Measurements from ENCODE around the gene CCNE1.

CCNE1 gene

DNA sequence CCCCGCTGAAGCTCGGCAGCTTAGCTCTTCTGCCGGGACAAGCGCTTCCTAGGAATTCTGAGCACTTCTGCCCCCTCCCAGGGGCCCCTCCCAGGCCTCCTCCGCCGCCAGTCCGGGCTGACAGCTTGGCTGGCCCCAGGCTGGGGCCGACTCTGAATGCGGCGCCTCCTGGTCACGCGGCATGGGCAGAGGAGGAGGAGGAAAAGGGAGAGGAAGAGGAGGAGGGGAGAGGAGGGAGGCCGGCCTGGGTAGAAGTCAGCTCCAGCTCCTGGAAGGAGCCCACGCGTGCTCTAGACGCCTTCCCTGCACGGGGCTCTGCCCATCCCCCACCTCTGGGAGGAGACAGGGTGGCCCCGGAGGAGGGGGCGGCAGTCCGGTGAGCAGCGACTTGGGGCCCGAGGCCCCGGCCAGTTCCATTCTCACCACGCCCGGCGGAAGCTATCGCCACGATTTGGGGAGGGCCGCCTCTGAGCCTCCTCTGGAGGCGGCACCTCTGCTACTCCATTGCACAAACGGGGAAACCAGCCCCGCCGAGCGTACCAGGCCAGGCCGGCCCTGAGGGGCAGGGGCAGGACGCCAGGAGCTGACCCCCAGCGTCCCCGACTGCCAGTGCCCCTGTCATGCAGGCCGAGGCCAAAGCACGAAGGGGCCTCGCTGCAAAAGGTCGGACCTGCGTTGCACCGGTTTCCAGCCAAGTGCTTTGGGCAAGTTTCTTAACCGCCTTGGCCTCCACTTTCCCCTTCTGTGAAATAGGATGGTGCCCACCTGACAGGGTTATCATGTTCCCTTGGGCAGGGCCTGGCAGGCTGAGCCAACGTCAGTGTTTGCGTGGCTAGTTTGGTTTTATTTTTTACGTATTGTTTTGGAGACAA, 31.6 kb downstream of the CCNE1 start:
- no peak for DNase-seq (ENCODE audit: low read depth in 1 of 2, low spot score in 1 of 2)

DNA sequence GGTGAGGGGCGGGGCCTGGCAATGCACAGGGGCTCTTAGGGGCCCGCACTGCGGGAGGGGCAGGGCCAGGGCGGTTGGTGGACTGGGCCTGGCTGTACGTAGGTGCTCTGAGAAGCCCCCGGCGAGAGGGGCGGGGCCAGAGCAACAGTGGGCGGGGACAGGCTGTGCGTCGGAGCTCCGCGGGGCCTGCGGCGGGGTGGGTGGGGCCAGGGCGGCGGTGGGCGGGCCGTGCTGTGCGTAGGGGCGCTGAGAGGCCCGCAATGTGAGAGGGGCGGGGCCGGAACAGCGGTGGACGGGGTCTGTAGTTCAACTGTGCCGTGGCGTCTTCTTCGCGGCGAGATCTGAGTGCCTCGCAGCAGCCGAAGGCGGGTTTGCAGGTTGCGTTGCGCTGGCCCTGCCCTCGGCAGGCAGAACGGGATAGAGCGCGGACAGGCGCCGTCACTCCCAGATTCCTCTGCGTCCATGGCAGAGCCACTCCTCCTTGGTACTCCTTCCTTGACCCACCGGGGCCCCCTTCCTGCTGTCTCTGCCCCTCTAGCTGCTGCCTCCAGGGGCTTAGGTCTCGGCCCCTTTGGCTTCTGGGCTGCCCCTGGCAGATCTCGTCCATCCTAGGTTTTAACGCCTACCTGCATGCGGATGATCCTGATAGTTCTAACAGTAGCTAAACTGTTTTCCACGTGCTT, 33.2 kb downstream of the CCNE1 start:
- peak; percentile 92 to 94 for DNase-seq (ENCODE audit: low read depth in 1 of 2, low spot score in 1 of 2)

DNA sequence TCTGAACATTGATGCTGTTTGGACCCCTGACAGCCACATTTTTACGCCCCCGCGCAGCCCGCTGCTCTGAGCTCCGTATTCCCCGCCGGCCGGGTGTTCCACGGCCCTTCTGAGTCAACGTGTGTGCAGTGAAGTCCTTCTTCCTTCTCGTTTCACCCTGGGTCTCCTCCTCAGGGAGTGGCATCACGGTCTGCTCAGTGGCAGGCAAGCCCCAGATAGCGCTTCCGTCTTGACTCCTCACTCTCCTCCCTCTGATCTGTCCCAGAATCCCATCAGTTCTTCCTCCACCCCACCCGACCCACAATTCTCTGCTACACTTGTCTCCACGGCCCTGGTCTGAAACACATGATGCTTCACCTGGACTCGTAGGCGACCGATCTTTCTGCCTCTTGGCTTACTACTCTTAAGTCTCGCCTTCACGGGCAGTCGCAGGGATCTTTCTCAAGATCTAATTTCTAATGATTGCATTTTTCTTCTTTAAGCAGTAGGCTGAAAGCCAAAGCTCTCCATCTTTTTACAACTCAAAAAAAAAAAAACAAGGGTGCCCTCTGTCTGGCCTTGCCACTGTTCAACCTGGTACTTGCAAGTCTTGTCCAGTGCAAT, 33.9 kb downstream of the CCNE1 start:
- no peak for DNase-seq (ENCODE audit: low read depth in 1 of 2, low spot score in 1 of 2)

DNA sequence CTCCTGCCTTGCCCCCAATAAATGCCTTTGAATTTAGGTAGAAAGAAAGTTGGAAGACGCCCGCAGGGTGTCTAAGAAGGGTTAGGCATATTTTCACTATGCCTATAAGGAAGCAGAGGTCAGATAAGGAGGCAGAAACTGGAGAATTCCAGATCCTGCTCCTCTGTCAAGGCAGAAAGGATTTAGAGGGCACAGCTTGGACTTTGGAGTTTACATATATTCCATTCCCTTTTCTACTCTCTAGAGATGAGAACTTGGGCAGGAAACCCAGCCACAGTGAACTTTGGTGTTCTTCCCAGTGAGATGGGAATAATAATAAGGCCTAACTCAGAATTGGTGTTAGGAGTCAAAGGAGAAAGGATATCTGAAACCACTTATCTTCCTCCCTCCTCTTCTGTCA, 37.4 kb downstream of the CCNE1 start:
- DNase-seq (ENCODE audit: low read depth in 1 of 2, low spot score in 1 of 2), result no peak

DNA sequence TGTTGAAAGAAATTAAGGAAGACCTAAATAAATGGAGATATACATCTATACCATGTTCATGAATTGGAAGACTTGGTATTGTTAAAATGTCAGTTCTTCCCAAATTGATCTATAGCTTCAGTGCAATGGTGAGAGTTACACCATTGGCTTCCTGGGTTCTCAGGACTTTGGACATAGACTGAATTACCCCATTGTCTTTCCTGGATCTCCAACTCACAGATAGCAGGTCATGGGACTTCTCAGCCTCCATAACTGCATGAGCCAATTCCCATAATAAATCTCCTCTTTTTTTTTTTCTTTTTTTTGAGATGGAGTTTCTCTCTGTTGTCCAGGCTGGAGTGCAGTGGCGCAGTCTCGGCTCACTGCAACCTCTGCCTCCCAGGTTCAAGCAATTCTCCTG, 38.7 kb downstream of the CCNE1 start:
- DNase-seq (ENCODE audit: low read depth in 1 of 2, low spot score in 1 of 2), result no peak

DNA sequence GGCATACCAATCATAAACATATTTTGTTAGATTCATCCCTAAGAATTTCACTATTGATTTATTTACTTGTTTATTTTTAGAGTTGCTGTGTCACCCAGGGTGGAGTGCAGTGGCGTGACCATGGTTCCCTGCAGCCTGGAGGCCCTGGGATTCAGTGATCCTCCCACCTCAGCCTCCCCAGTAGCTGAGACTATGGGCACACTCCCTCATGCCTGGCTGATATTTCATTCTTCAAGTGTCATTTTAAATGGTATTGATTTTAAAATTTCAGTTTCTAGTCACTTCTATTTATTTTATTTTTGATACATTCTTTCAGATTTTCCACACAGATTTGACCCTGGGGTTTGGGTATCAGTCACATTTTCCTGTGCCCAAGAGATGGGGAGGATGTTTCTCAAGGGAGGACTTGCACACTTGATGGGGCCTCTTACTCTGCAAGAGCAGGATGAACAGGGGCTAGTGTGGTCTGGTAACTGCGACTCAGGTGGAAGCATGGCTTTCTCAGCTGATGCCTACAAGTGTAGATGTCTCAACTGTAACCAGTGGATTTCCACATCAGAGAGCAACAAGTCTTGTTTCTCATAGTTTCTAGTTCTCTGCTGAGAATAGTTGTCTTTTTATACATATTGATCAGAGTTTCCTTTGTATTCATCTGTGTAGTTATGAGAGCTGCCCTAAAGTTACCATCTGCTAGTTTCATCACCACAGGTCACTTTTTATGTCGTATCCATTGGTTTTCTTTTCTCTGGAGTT, 40.2 kb downstream of the CCNE1 start:
- no peak for DNase-seq (ENCODE audit: low read depth in 1 of 2, low spot score in 1 of 2)

DNA sequence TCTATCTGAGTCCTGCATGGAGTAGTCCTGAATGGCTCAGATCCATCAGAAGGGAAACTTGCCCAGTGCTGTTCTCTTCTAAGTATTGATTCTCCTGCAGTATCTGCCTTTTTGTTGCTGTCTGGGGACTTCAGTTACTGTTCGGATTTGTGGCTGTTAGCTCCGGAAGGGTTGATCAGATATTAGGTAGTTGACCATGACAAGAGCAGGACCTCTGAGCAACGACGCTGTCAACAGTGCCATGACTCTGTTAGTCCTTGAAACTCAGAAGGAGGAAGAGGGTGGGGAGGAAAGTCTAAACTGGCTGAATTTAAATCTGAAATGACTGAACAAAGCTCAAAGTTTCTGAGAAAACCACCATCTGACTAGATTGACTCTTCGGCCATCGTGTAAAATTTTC, 42.2 kb downstream of the CCNE1 start:
- no peak for DNase-seq (ENCODE audit: low read depth in 1 of 2, low spot score in 1 of 2)

DNA sequence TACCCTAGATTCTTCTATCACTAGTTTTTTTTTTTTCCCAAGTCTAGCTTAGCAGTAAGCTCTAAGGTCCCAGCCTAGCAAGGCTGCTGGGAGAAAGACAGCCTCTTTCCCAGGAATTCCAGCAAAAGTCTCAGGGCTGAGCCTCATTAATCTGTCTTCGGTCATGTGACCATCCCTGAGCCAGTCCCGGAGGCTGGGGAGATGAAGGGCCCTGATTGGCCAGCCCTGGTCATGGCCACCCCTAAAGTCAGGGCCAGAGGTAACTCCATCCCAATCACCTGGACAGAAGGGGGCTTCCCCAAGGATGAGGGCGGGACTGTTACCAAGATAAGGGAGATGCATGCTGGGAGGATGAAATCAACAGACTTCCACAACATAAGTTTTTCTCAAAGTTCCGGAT, 43.3 kb downstream of the CCNE1 start:
- DNase-seq (ENCODE audit: low read depth in 1 of 2, low spot score in 1 of 2), result no peak

DNA sequence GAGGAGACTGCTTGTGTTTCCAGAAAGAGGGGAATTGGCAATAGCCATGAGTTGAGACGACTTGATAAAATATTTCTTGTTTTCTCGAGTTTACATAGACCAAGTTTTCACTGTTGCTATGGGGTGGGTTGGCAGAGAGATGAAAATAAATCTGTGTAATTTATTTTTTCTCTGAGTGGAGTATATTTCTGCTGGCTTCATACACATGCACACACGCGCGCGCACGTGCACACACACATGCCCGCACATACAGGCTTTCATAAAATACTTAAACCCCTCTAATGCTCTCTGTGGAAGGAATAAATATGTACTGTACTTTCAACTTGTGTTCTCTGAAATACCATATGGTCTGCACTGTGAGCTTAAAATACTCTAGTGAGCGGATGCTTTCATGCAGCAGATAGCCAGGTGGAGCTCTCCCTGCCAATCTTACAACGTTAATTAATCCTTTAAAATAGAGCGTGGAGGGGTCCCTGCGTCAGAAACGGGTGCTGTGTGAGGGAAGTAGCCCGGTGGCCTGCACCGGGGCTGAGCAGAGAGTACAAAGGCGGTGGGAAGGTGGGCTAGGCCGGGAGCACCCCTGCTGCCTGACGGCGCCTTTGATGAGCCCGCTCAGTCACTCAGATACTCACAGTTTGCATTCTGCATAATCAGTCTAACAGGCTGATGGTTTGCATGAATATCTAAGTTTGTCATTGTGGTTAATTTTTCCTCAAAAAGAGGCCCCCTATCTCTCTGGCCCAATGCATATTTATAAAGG, 44.1 kb downstream of the CCNE1 start:
- no peak for DNase-seq (ENCODE audit: low read depth in 1 of 2, low spot score in 1 of 2)

DNA sequence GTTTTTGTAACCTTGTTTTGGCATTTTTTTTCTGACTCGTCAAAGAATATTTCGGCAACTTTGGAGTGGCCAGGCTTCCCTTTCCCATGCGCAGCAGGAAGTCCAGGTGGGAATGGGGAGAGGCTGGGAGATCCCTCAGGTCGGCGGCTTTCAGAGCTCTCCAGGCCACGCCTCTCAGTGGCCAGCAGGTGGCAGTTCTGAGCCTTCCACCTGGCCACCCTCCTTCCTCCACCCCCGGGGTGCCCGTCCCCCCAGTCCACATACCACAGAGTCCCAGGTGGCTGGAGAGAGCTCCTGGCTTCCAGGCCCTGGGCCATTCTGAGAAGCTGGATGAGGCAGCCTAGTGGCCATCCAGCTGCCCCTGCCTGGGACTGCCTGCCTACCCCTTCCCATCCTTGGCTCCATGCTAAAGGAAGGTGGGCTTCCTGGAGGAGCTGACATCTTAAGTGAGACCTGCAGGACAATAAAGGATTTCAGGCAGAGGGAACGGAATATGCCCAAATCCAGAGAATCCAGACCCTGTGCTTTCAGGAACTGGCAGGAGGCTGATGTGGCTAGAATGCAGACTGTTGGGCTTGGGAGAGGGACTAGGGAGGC, 46.3 kb downstream of the CCNE1 start:
- DNase-seq (ENCODE audit: low read depth in 1 of 2, low spot score in 1 of 2), result no peak

DNA sequence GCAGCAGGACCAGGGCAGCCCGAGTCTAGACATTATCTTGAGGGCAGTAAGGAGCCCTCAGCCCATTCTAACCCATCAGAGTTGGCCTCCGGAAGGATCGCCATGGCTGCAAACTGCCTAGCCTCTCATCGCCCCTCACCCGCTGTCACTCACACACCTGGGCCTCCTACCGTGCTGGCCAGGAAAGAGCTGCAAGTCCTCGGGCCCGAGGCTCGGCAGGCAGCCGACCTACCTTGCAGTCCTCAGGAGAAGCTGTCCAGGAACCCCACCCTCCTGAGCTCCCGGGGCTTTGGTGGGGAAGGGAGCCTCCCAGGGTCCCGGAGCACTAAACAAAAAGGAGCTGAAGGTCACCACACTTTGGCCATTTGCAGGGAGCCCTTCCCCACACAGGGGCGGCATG, 46.8 kb downstream of the CCNE1 start:
- no peak for DNase-seq (ENCODE audit: low read depth in 1 of 2, low spot score in 1 of 2)

DNA sequence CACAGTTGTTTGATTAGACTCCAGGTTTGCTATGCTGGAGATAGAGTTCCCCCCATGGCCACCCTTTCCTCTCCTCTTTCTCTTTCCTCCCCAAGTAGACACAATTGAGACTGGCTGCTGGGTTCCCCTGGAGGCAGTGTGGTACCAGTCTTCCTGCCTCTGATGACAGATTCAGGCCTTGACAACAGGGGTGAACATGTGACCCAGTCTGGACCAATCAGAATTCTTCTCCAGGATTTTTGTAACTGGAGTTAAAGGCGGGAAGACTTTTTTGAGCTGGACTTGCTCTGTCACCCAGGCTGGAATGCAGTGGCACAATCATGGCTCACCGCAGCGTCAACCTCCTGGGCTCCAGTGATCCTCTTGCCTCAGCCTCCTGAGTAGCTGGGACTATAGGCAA, 48.7 kb downstream of the CCNE1 start:
- no peak for DNase-seq (ENCODE audit: low read depth in 1 of 2, low spot score in 1 of 2)

DNA sequence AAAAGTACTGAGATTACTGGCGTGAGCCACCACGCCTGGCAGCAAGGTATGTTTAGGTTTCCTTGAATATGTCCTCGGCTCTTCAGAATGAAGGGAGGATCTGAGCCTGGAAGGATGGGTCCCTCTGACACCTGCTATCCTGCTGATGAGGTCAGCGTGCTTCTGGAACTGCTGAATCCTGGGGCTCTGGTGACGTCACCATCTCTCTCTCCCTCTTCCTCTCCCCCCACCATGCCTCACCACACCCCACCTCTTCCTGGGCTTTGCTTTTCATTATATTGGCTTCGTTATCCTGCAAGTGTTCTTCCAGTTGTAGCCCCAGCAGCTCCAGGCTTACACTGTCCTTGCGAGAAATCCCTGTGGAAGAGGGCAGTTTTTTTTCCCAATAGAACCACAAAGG, 49.8 kb downstream of the CCNE1 start:
- DNase-seq (ENCODE audit: low read depth in 1 of 2, low spot score in 1 of 2), result no peak

DNA sequence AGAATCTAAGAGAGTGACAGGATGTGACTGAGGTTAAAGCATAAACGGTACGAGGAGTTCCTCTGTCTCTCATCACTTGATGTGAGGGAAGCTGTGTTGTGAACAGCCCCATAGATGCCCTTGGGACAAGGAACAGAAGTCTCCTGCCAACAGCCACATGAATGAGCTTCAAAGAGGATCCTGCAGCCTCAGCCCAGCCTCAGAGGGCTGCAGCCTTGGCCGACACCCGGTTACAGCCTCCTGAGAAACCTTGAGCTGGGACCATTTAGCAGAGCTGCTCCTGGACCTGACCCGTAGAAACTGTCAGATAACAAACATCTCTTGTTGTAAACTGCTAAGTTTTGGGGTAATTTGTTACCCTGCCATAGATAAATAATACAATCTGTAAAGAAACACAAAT, 54.2 kb downstream of the CCNE1 start:
- no peak for DNase-seq (ENCODE audit: low read depth in 1 of 2, low spot score in 1 of 2)

DNA sequence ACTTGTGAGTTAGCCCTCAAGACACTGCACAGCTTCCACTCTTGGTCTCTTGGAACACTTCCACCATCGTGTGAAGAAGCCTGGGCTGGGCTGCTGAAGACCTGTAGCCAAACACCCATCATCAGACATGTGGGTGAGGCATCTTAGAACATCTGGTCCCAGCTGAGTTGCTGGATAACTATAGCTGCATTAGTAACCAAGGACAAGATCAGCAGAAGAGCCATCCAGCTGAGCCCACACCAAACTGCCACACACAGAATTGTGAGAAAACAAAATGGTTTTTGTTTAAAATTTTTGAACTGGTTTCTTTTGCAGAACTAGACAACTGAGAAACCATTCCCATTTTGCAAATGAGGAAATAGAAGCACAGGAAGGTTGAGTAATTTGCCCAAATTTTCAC, 56.2 kb downstream of the CCNE1 start:
- no peak for DNase-seq (ENCODE audit: low read depth in 1 of 2, low spot score in 1 of 2)

DNA sequence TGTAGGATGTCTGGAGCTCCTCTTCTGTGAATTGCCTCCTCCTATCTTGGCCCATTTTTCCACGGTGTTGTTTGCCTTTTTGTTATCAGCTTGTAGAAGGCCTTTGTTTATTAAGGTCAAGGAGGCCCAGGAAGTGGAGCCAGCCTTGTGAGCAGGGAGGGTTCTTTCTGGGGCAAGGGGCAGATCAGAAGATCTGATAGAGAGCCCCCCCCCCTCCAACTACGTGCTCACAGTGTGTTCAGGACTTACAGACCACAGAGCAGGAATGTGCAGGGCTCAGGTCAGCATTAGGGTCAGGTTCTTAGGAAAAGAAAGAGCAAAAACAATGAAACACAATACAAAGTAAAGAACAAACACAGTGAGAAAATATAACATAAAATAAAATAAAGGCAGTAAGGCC, 59.4 kb downstream of the CCNE1 start:
- DNase-seq (ENCODE audit: low read depth in 1 of 2, low spot score in 1 of 2), result no peak

DNA sequence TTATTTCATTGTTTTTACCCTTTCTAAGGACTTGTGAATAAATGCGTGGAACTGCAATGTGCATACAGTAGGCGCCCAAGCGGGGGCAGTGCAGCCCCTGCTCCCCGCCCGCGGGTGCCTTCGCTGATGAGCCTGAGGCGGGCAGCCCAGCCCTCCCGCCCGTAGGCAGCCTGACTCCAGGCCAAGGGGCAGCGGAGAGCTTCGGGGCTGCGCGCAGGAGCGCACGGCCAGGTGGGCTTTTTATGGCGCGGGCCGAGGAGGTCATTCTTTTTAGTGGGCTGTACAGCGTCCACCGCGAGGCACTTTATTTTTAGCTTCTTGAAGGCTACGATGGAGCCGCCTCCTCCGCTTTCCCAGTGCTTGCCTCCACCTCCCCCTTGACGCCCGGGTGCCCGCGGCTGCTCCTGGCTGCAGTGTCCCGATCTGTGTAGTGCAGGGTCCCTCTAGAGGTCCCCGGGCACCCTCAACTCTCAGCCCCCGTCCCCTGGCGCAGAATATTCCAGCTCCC, 60.5 kb downstream of the CCNE1 start:
- DNase-seq (ENCODE audit: low read depth in 1 of 2, low spot score in 1 of 2), result no peak

DNA sequence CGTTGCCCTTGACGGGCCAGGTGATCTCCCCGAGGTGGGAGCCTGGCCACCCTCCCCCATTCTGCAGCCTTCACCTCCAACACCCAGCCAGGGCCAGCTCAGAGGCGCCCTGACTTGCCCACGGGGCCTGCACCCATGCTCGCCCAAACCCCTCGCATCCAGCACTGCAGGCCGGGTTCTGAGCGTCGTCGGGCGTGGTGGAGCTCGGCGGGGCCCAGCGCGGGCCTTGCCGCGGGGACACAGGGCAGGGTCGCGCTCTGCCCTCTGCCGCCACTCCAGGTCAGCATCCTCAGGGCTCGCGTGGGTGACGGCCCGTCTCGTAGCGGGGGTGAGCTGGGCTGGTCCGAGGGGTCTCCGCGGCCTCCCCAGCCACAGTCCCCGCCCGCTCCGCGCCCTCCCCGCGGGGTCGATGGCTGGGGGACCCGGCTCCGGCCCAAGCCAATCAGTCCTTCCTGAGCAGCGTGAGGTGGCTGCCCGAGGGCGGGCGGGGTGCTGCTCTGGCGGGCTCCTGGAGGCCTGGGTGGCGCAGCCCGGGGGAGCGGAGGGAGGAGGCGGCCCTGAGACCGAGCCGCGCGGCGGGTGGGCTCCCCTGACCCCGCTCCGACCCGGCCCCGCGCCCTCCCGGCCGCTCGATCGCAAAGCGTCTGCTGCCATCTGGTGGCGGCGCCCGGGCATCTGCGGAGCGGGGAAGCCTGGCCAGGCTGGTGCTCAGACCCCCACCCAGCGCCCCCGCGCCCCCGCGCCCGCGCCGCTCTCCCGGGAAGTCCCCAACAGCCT, 61.4 kb downstream of the CCNE1 start:
- DNase-seq (ENCODE audit: low read depth in 1 of 2, low spot score in 1 of 2), result peak; percentile 40 to 47

Measured in activated T-helper 1 cell treated with anti-CD3 and anti-CD28 coated beads, Interleukin-2, amount 50 U/mL, for 16 hours (primary cell).